Kasumi-1 (cell line): Measurements from ENCODE around the gene TBC1D22A.

Experiments used
- DNase-seq, 2 experiments: peaks; one replicate each; lab custom pipeline; 2025; lab: John Stamatoyannopoulos, UW

TBC1D22A gene

DNA sequence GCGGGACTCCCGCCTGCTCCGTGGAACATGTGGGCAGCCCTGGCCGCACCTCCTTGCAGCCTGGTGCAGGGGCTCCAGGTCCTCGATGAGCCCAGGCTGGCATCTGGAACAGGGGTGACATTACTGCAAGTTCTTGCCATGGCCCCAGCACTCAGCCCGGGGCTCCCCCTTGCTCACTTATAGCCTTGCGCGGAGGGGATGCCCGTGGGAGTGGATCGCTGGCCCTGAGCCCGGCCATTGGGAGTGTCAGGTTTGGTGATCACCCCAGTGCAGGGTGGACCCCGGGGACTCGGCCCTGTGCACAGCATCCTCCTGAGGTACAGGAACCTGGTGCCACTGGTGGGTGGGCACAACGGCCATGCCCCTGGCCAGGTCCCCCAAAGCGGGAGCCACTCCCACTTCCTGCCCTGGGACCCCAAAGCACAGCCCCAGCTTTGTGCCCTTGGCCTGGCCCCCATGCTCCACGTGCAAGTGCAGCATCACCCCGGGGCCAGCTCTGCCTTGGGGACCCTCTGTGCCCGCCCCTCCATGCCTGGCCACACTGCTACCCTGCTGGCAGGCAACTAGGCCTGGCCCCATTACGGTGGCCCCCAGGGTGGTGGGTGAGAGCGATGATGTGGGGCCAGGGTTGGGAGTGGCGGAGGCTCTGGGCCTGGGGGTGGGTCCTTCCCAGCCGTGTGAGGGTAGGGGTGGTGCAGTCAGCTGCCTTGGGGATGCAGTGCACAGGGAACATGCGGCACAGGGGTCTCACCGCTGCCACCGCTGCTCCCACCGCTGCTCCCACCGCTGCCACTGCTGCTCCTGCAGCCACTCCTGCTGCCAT, 439.8 kb downstream of the TBC1D22A start:
- DNase-seq, result no peak

DNA sequence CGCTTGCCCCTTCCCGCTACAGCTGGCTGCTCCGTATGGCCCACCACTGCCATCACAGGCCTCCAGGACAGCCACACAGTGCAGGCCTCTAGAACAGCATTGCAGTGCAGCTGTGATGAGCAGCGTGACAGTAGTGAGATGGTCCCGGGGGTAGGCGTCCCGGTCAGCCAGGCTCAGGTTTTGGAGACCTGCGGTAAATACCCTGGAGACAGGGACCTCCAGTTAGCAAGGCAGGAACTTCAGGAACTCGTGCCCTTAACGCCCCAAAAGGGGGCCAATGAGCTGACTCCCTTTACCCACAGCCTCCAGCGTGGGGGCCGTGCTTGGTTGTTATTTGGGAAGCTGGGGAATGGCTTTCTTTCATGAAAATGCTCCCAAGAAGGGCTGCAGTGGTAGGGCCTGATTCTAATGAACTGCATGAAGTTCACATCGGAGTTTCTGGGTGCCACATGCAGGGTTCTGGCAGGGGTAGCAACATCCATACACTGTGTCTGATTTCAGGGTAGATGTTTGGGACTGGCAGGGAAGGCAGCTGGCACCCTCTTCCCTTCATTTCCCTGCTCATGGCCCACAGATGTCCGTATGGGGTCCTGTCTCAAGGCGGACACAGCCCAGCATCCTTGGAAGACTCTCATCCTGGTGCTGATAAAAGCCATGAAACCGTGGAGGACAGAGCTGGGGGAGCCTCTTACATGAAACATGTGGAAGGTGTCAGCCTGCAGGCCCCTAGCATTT, 440.5 kb downstream of the TBC1D22A start:
- no peak for DNase-seq

DNA sequence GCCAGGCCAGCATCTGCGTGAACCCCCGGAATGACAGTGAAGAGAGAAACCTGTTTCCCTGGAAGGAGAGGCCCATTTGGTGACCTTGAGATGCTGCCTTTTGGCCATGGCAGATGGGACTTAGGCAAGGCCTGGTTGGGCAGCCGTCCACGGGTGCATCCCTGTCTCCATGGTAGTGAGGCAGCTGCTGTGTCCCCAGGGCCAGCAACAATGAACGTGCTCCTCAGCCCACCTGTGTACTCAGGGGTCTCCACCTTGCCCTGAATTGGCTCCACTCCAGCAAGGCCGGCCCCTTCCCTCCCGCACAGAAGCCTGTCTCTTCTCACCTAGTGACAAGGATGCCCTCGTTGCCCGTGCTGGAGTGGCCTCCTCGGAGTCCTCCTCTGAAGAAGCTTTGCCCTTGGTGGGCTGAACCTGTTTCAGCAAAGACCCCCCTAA, 441.1 kb downstream of the TBC1D22A start:
- DNase-seq, result no peak

DNA sequence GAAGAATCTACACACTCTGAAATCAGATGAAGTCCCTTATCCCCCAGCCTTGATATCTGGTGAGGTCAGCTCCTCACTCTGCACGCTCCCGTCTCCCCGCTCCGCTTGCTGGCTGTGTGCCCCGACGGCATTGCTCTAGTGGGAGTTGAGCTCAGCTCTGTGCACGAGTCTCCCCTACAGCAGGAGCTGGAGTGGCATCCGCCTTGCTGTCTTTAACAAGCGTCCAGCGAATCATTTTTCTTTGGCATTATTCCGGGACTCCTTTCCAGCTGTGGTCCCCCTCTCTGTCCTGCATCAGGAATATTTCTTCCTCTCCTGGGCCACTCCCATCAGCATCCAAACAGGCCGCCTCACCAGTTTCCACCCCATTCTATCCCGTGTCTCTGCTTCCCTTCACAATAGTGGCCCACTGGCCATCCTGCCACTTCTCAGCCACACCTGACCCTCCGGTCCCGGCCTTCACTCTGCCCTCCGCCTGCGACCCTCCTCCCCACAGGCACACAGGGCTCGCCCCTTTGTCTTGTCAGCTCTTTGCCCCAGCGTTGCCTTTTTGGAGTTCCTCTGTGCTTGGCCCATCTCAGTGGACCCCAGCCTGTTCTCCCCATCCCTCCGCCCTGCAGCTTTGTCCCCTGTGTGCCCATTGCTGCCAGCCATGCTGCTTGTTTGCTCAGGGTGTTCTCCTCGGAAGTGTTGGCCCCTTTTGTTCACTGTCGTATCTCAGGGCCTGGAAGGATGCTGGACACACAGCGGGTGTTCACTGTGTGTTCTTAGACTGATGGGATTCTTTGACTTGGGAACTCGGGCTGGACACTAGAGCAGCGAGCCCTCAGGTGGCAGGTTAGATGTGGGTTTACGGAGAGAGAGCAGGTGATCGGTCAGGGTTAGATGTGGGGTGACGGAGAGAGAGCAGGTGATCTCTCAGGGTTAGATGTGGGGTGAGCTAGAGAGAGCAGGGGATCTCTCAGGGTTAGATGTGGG, 441.8 kb downstream of the TBC1D22A start:
- no peak for DNase-seq

DNA sequence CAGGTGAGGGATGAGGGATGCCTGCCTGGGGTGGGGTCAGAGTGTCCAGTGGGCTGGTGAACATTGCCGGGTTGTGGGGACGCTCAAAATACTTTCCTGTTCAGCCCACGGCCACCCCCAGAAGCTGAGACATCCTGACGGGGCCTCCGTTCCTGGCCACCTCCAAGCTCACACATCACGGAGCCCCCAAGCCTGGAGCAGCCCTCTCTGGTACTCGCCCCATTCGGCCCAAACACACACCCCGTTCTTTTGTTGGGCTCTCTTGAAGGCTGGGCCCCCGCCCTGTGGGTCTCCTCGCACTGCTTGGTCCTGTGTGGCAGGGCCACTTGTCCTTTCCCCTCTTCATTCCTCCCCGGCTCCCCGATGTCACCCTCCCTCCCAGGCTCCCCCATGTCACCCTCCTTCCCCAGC, 442.6 kb downstream of the TBC1D22A start:
- no peak for DNase-seq

DNA sequence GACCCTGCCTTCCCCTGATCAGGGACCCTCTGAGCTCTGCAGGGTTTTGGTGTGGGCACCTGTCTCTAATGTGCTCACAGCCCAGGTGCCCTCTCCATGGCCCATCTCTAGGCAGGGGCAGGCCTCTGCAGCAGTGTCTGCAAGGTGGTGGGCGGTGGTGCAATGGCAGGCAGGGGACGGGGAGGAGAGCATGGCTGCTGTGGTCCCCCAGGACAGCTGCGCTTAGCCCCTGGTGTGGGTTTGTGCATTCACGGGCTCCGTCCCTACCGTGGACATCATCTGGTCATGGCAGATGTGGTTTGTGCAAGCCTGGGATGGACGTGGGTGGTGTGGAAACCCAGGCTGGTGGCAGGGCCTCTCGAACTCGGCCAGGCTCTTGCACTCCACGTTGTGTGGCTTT, 443.1 kb downstream of the TBC1D22A start:
- no peak for DNase-seq

DNA sequence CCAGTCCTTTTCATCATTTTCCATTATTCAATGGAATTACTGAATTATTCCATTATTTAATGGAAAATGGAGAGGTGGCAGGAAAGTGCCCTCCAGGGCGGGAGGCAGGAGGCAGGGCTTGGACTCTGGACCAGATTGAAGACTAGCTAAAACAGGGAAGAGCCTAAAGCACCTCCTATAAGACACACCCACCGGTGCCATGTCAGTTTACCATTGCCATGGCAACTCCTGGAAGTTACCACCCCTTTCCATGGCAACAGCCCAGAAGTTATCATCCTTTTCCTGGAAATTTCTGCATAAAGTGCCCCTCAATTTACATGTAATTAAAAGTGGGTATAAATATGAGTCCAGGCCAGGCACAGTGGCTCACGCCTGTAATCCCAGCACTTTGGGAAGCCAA, 443.7 kb downstream of the TBC1D22A start:
- no peak for DNase-seq

DNA sequence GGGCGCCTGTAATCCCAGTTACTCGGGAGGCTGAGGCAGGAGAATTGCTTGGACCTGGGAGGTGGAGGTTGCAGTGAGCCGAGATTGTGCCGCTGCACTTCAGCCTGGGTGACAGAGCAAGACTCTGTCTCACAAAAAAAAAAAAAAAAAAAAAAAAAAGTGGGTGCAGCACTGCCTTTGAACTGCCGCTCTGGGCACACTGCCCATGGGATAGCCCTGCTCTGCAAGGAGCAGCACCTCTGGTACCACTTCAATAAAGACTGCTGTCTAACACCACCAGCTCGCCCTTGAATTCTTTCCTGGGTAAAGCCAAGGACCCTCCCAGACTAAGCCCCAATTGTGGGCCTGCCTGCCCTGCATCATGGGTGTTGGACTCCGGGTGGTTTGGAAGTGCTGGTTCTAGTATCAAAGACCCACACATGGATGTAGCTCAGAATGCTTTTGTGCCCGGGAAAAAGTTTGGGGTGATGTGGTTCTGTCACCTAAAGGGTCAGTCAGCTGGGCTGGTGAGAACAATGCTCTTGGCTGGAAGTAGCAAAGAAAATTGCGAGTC, 444.3 kb downstream of the TBC1D22A start:
- no peak for DNase-seq

DNA sequence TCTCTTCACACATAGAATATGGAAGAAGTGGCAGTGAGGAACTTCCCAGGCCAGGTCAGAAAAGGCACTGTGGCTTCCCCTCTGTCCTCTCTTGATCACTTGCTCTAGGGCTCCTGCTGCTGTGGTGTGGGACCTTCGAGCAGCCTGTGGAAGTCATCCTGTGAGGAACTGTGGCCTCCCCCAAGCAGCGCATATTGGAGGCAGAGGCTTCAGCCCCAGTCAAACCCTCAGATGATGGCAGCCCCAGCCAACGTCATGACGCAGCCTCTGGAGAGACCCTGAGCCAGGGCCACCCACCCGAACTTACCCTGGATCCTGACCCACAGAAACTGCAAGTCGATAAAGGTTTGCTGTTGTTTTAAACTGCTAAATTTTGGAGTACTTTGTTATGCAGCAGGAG, 444.9 kb downstream of the TBC1D22A start:
- DNase-seq, result no peak

DNA sequence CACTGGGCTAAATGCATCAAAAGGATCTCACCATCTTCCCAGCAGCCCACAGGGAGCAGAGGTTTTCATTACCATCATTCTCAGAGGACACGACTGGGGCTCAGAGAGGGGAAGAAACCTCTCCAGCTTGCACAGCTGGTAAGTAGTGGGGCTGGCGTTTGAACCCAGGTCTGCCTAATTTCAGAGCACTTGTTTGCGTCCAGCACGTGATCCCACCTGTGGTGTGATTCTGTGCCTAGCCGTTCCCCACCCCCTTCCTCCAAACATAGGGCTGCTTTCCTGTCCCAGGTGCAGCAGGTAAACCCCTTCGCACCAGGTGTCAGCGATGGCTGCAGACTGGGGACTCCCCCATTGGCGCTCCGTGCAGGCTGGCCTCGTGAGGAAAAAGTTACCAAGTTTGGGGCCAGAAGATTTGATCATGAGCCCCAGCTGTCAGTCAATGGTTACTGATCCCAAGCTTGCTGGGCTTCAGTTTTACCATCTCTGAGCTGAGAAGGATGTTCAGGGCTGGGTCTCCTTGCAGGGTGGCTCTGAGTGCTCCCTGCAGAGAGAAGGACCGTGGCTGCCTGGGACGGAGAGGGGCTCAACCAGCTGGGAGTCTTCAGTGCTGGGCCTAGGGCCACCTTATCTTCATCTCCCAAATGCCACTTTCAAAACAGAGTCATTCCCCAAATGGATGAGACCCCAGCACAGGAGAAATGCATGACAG, 445.6 kb downstream of the TBC1D22A start:
- DNase-seq, result no peak

DNA sequence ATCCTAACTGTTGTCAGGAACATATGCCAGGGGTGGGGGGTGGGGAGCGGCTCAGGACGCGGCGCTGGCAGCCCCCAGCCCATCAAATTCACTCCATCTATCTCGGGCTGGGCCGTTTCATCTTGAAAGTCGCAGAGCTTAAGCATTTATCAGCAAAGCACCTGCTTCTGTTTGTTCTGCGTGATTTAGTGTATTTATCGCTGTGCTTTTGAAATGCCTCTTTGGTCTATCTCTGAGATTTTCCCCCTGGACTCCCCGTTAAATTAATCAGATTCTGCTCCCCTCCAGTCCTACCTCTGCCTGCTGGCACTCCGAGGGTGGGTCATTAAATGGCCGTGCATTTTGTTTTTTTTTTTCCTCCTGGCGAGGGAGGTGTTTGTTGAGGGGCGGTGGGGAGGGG, 446.2 kb downstream of the TBC1D22A start:
- DNase-seq, result no peak

DNA sequence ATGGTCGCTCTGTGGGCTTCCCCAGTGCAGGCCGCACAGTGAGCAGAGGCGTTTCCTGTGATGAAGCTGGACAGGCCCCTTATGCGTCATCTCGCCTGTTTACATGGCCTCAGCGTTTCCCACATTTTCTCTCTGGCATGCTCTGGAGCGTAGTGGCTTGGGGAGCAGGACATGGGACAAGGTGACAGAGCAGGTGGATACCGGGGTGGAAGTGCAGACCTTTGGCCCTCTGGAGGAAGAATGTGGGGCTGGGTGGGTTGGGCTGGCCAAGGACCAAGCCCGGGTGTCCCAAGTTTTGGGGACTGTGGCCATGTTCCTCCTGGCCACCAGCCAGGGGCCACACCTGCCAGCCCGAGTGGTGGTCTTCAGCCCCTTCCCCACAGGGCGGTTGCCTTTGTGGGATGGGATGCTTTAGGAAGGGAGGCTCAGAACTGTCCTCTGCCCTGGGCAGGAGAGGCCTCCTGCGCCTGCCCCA, 446.6 kb downstream of the TBC1D22A start:
- DNase-seq, result no peak

DNA sequence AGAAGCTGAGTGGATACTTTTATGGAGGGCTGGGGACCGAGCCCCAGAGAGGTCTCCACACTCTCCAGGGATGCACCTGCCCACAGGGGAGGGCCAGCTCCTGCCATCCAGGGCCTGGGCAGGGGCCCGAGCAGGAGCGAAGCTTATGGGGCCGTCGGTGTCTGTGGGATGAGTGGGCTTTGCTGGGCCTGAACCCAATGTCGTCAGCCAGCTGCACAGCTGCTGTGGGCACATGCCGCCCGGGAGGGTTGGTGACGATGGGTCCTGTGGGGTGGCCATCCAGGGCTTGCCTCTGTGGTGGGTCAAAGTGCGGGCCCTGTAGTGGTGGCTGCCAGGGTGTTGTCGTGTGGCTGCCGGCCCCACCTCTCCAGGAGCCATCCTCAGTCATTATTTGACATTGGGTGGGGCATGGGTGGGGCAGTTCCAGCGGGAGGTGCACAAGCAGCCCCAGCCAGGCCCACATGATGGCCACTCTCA, 447.1 kb downstream of the TBC1D22A start:
- DNase-seq, result no peak

DNA sequence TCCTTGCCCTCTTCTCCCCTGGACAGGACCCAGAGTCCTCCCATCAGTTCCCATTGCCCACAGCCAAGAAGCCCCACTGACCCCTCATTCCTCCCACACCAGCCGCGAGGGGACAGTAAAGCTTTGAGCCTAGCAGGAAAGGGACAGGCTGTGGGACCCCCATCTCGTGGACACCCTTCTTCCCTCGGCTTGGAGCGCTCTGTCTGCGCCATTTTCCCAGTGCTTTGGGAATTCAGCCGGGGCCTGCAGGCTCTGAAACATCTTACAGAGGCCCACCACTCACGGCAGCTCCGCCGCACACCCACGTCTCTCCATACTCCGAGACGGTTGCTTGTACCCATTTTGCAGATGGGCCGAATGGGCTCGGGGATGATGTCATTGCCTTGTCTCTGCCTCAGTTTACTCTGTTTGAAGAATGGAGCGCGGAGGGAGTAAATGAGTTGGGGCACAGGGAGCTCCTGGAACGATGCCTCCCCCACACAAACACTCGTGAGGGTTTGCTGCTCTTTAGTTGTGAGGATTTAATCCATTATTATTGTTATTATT, 447.7 kb downstream of the TBC1D22A start:
- no peak for DNase-seq

DNA sequence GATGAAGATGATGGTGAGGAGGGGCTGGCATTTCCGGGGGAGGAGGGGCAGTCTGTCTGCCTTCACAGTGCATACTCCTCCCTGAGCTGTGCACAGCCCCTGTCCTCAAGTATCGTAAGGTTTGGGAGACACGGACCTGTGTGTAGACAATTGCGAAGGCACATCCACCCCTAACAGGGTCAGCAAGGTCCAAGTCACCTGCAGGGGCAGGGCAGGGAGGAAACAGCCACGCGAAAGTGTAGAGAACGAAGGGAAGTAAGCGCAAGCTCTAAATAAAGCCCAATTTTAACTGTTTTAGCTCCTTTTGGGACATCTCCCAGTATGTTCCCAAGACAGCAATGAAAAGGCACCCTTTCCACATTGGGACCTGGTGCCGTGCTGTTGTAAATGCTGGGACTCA, 448.2 kb downstream of the TBC1D22A start:
- DNase-seq, result no peak

DNA sequence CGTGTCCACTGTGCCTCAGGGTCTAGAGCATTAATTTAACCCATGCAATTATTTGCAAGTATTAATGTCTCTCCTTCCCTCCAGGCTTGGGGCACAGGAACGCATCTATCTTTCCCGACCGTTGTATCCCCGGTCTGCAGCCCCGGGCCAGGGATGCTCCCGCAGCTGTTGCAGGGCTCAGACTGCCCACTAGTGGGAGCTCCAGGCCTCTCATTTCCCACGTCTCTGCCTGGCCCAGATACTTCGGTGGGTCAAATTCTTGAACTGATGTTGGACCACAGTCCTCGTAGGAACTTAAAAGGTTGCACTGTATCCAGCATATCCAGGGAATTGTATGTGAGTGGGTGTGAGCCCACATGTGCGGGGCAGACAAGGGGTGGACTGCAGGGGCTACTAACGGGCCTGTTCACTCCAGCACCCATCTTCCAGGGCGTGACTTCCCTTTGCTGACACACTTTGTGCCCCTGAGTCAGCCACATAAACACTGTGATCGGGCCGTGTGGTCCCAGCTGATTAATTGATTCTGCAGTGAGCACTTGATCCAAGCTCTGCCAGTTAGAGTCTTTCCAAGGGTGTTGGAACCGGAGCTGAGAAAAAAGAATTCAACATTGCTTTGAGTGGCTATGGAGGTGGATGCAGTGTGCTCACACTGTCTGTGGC, 451.3 kb downstream of the TBC1D22A start:
- DNase-seq, result peak; percentile 64 to 77

DNA sequence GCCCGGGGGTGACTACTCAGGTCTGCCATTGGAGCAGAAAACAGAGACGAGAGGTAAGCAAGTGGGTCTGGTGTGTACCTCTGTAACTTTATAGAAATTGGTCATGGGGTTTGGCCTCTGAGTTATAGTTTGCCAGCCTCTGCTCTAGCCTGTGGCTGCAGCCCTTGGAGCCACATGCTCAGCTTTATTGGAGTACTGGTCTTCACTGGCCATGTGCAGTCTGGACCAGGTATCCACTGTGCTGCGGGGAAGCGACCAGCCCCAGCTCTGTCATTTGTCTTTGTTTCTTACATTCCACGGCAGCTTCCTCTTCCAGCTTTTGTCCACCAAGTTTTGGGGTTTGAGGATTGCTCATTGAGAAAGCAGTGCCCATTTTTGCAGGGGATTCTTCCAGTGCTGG, 453.4 kb downstream of the TBC1D22A start:
- no peak for DNase-seq

DNA sequence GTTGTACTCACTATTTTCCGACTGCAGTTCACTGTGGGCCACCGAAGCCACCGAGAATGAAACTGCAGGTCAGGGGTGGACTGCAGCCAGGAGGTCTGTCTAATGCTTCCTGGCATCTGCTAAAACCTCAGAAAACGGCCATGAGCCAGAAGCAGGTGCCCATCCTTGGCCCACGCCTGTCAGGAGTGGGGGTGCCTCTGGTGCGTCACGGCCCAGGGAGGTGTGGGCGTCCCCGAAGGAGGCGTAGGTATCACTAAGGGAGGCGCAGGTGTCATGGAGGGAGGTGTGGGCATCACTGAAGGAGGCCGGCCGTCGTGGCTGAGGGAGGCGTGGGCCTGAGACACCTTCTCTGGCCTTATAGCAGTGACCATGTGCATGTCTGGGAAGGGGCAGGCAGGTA, 456.2 kb downstream of the TBC1D22A start:
- DNase-seq, result no peak

DNA sequence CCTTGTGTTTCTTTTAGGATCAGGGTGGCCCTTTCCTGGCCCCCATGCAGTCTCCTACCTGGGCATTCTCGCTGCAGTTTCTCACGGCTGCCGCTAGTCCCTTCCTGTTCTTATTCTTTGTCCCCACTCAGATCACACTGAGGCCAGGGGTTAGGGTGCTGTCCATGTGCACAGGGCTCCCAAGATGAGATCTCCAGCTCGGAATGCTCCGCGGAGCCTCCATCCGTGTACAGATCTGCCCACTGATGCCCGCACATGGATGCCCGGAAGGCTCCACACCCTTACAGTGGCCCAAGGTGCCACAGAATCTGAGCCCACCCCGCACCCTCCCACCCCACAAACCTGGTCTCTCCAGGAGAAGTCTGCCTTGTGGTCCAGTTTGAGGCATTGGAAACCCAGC, 457.3 kb downstream of the TBC1D22A start:
- DNase-seq, result no peak

DNA sequence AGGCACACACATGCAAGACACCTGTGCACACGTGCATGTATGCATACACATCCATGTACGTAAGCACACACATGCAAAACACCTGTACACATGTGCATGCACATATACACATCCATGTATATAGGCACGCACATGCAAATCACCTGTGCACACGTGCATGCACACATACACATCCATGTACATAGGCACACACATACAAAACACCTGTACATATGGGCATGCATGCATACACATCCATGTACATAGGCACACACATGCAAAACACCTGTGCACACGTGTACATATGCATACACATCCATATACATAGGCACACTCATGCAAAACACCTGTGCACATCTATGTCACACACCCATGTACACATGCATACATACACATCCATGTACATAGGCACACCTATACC, 458.3 kb downstream of the TBC1D22A start:
- no peak for DNase-seq
